K562 (cell line): Measurements from ENCODE around the gene HOGA1. TPM values are rescaled to one million over a fixed set of nuclear protein-coding genes. Genes with fewer than 3 reads are reported as not detected.

Experiments used
- ATAC-seq: fragments of 200-7000 bp; cut with Tn5 transposase; 3 replicates; pipeline ENCODE4 v1.9.1; 2020; ENCODE audit warnings: moderate library complexity
- BruUV-seq: library from RNA; stranded (reverse); fragments of 400-500 nt; replicated peaks from 2 replicates; lab custom pipeline; 2021; lab: Mats Ljungman, UMichigan
- CTCF ChIA-PET: fragments of 300-600 bp; formaldehyde crosslinking; extraction: SDS; loops from one replicate; lab custom pipeline; 2021; ENCODE audit warnings: low intra/inter-chr PET ratio; lab: Yijun Ruan, JAX
- POLR2A ChIA-PET: fragments of 300-600, 350-650 bp; sonication (Branson Sonifier 250); formaldehyde crosslinking; extraction: SDS; loops from one replicate; lab custom pipeline; 2021; ENCODE audit warnings: antibody characterized with exemption, inconsistent platforms; lab: Yijun Ruan, JAX
- DNase-seq, 4 experiments: peaks; one replicate each; pipeline versions ENCODE4 v3.0.0 to v3.0.0-alpha.2; 2011 to 2018; ENCODE audit warnings: low spot score in 3 of 4, mixed read lengths in 3 of 4; ENCODE audit errors: extremely low read depth in 1 of 4
- FAIRE-seq: peaks from 2 replicates; lab custom pipeline; 2011; peaks lifted over from hg19 to GRCh38; lab: Jason Lieb, UNC
- H2AFZ ChIP-seq: 2 replicates; pipeline ENCODE4 v1.6.0; 2011; ENCODE audit warnings: low read depth, low read length, control low read depth, inconsistent platforms
- H3K27ac ChIP-seq: fragments of 200-600 bp; 3 replicates; pipeline ENCODE4 v1.8.0; 2011; ENCODE audit warnings: low read depth, mild to moderate bottlenecking, control low read depth, inconsistent platforms, low read length, moderate library complexity, mixed read lengths; ENCODE audit errors: extremely low read depth
- H3K27me3 ChIP-seq, 2 experiments: fragments of 300-600 bp in 1 of 2; 2 replicates in 1 of 2; 3 replicates in 1 of 2; pipeline versions ENCODE4 v1.6.0 to v1.8.0; 2011; ENCODE audit warnings: inconsistent platforms in 2 of 2, low read length in 2 of 2, mild to moderate bottlenecking in 1 of 2, mixed read lengths in 1 of 2, moderate library complexity in 1 of 2; ENCODE audit not compliant: control insufficient read depth in 2 of 2, insufficient read depth in 2 of 2
- H3K36me3 ChIP-seq: fragments of 300-600 bp; 3 replicates; pipeline ENCODE4 v1.8.0; 2011; ENCODE audit warnings: mild to moderate bottlenecking, low read length, inconsistent platforms; ENCODE audit not compliant: control insufficient read depth, insufficient read depth
- H3K4me1 ChIP-seq, 2 experiments: fragments of 200-600 bp in 1 of 2; replicated peaks in 1 of 2; 2 replicates in 1 of 2; 3 replicates in 1 of 2; pipeline versions ENCODE4 v1.5.1 to v1.8.0; 2011; ENCODE audit warnings: inconsistent platforms in 2 of 2, low read length in 2 of 2, mild to moderate bottlenecking in 1 of 2, mixed read lengths in 1 of 2, moderate library complexity in 1 of 2; ENCODE audit not compliant: control insufficient read depth in 2 of 2, insufficient read depth in 2 of 2
- H3K4me2 ChIP-seq: 2 replicates; pipeline ENCODE4 v1.6.1; 2011; ENCODE audit warnings: low read length, control low read depth, inconsistent platforms, mixed read lengths; ENCODE audit not compliant: insufficient read depth
- H3K4me3 ChIP-seq: fragments of 200-600 bp; sonication (generic), shearing (Covaris generic); 2 replicates; pipeline ENCODE4 v1.5.1; 2016; ENCODE audit warnings: control low read depth, inconsistent platforms
- H3K79me2 ChIP-seq: fragments of 200-600 bp; 3 replicates; pipeline ENCODE4 v1.8.0; 2011; ENCODE audit warnings: low read length, inconsistent platforms; ENCODE audit not compliant: control insufficient read depth, insufficient read depth
- H3K9ac ChIP-seq, 2 experiments: 2 replicates each; pipeline versions ENCODE4 v1.6.0 to v1.6.1; 2011; ENCODE audit warnings: low read depth in 2 of 2, low read length in 2 of 2, control low read depth in 1 of 2, inconsistent platforms in 1 of 2, mild to moderate bottlenecking in 1 of 2, mixed read lengths in 1 of 2; ENCODE audit not compliant: insufficient read depth in 1 of 2
- H3K9me1 ChIP-seq: one replicate; pipeline ENCODE4 v1.6.0; 2011; ENCODE audit warnings: inconsistent platforms, mild to moderate bottlenecking, low read length, moderate library complexity; ENCODE audit not compliant: control insufficient read depth, insufficient read depth
- H3K9me3 ChIP-seq: replicated peaks from 2 replicates; pipeline ENCODE4 v1.5.1; 2011; ENCODE audit warnings: low read depth, low read length, inconsistent platforms; ENCODE audit not compliant: control insufficient read depth, insufficient read depth
- H4K20me1 ChIP-seq: replicated peaks from 2 replicates; pipeline ENCODE4 v1.6.1; 2011; ENCODE audit warnings: low read length, inconsistent platforms, mixed read lengths; ENCODE audit not compliant: control insufficient read depth, insufficient read depth
- CTCF ChIP-seq, 3 experiments: IDR thresholded peaks in 2 of 3; conservative IDR thresholded peaks in 1 of 3; 2 replicates each; pipeline ENCODE4 v1.5.1; 2011 to 2012; ENCODE audit warnings: low read length in 3 of 3, mild to moderate bottlenecking in 3 of 3, control low read depth in 2 of 3, improper control_type of control experiment in 1 of 3, inconsistent platforms in 1 of 3, low read depth in 1 of 3, mixed read lengths in 1 of 3, moderate library complexity in 1 of 3; ENCODE audit not compliant: insufficient read depth in 2 of 3
- E2F1 ChIP-seq: sonication (generic); formaldehyde crosslinking; IDR thresholded peaks from 2 replicates; pipeline ENCODE4 v1.8.1; 2023; ENCODE audit warnings: mild to moderate bottlenecking, missing genetic modification reagents, moderate library complexity
- EP300 ChIP-seq: IDR thresholded peaks from 2 replicates; pipeline ENCODE4 v1.6.1; 2012; ENCODE audit warnings: low read length, improper control_type of control experiment
- FOXP4 ChIP-seq: sonication (generic); formaldehyde crosslinking; IDR thresholded peaks from 2 replicates; pipeline ENCODE4 v1.8.0; 2022; ENCODE audit warnings: mild to moderate bottlenecking, missing genetic modification reagents, borderline replicate concordance
- GATA2 ChIP-seq: sonication (generic); formaldehyde crosslinking; IDR thresholded peaks from 2 replicates; pipeline ENCODE4 v1.4.0; 2020; ENCODE audit warnings: mild to moderate bottlenecking, missing genetic modification reagents
- MTA2 ChIP-seq: fragments of 450-650 bp; IDR thresholded peaks from 2 replicates; pipeline ENCODE4 v1.6.1; 2016; ENCODE audit warnings: low read depth
- RBM22 ChIP-seq: fragments of 200-400 bp; formaldehyde crosslinking; IDR thresholded peaks from 2 replicates; pipeline ENCODE4 v1.6.1; 2018; ENCODE audit warnings: low read length, low read depth; ENCODE audit not compliant: poor library complexity, severe bottlenecking
- RCOR1 ChIP-seq, 2 experiments: IDR thresholded peaks; 2 replicates each; pipeline ENCODE4 v1.6.1; 2012; ENCODE audit warnings: low read depth in 2 of 2, low read length in 2 of 2, borderline replicate concordance in 1 of 2, improper control_type of control experiment in 1 of 2
- SNRNP70 ChIP-seq: fragments of 200-400 bp; formaldehyde crosslinking; optimal IDR thresholded peaks from 2 replicates; pipeline ENCODE3; 2017; ENCODE audit warnings: low read depth, low read length
- THAP7 ChIP-seq: fragments of 250-450 bp; sonication (Bioruptor Pico); IDR thresholded peaks from 2 replicates; pipeline ENCODE4 v1.5.0; 2021
- XRCC3 ChIP-seq: fragments of 450-650 bp; IDR thresholded peaks from 2 replicates; pipeline ENCODE4 v1.6.1; 2017; ENCODE audit warnings: mild to moderate bottlenecking, moderate library complexity
- ZSCAN32 ChIP-seq: fragments of 450-650 bp; formaldehyde crosslinking; IDR thresholded peaks from 2 replicates; pipeline ENCODE4 v1.4.0; 2020; ENCODE audit warnings: mild to moderate bottlenecking, moderate library complexity
- WGBS: fragments of 100-300 bp; shearing (Covaris generic); methylation state at CpG from one replicate; pipeline ENCODE4 v1.1.6; 2016; ENCODE audit warnings: low coverage, mixed read lengths; ENCODE audit not compliant: insufficient coverage; ENCODE audit errors: missing lambda C conversion rate; 5-methylcytosine and 5-hydroxymethylcytosine counted together
- in situ Hi-C: fragments of 300-500 bp; cut with MboI; formaldehyde crosslinking; loops from 4 replicates; pipeline ENCODE4 v1.15.0; 2018; ENCODE audit warnings: inconsistent platforms, mixed read lengths
- intact Hi-C: fragments of 100-400 bp; cut with micrococcal nuclease; formaldehyde crosslinking; loops from 2 replicates; pipeline ENCODE4 v1.14.2; 2022
- polyA plus RNA-seq, 8 experiments: library from polyadenylated mRNA; depleted of rRNA in 4 of 8; stranded (reverse) in 5 of 8; unstranded in 3 of 8; fragments of >200 nt; fragmentation: Nextera tagmentation in 2 of 8; fragmentation: Illumina TruSeq in 1 of 8; extraction: Ambion mirVana in 2 of 8; extraction: Trizol in 1 of 8; gene quantifications; 2 replicates each; pipeline versions ENCODE4 v1.2.1 to v1.2.3, GENCODE V29; 2011 to 2014; ENCODE audit warnings: inconsistent platforms in 1 of 8, missing spikeins in 1 of 8
- total RNA-seq, 7 experiments: library from RNA; depleted of rRNA in 6 of 7; stranded (reverse); fragments of >200 nt in 6 of 7; fragmentation: Illumina TruSeq in 2 of 7; extraction: Trizol in 2 of 7; gene quantifications; 2 replicates each; pipeline versions ENCODE4 v1.2.1 to v1.2.3, GENCODE V29; 2011 to 2021; ENCODE audit warnings: low replicate concordance in 1 of 7

The HOGA1 gene
- total and polyA plus RNA-seq, 9 of the 15 experiments (the other 6 are each of a cell fraction or from before 2014, with no cell fraction given), result not detected

- TF ChIP-seq EP300 (no peak), THAP7 (no peak)
Observed at GRCh38 chr10:97538411-97538810, 45.8 kb upstream of the HOGA1 start (continued).

- H3K9ac ChIP-seq, result no peak overlapping the region; a peak in 1 of 4 replicates
- DNase-seq, result no peak
- no peak for ATAC-seq
- no peak overlapping the region for H3K4me2 ChIP-seq
- BruUV-seq, result no TSS peak
- H3K9me1 ChIP-seq, result no peaks in the 10 kb centered on the region
- no peak overlapping the region for H3K4me3 ChIP-seq
- H2AFZ ChIP-seq, result no peak overlapping the region
- H3K4me1 ChIP-seq, result peaks cover 15 to 20% of the 10 kb centered on the region in 2 experiments; a peak in 4 of 5 replicates
- FAIRE-seq, result no peak
- TF ChIP-seq RBM22 (no peak), ZSCAN32 (CRISPR knock-in tag) (no peak), MTA2 (no peak), GATA2 (no peak), CTCF (IDR thresholded peaks at IDR 0.05 in 2 of 3, conservative IDR thresholded peaks at IDR 0.05 in 1 of 3; ENCODE audit: insufficient read depth in 2 of 3, low read depth in 1 of 3, low read length in 3 of 3) (no peak), XRCC3 (no peak), RCOR1 (IDR thresholded peaks at IDR 0.05; ENCODE audit: borderline replicate concordance in 1 of 2, low read depth in 2 of 2, low read length in 2 of 2) (no peak), E2F1 (CRISPR knock-in tag) (no peak), FOXP4 (CRISPR knock-in tag) (no peak), SNRNP70 (no peak)
- 63% methylated on average over 4 of the region's 4 CpGs for WGBS
- in situ Hi-C loops, result no loop called here
- no peak overlapping the region for H3K27ac ChIP-seq
- ChIA-PET POLR2A (interaction anchor here (0.6 to 1.6 kb wide), 3 partner anchors 10 to 40 kb away, joined by 3 to 4 read pairs (median 3); partner anchors contain the start of gene UBTD1), CTCF (no interaction called here)
- no peaks in the 10 kb centered on the region for H3K9me3 ChIP-seq
- intact Hi-C loops, result no loop called here
- H3K27me3 ChIP-seq, result no peaks in the 10 kb centered on the region
- no peaks in the 10 kb centered on the region for H3K36me3 ChIP-seq
- H4K20me1 ChIP-seq, result no peaks in the 10 kb centered on the region
- no peaks in the 10 kb centered on the region for H3K79me2 ChIP-seq
Observed at GRCh38 chr10:97538839-97539238, 45.4 kb upstream of the HOGA1 start.
